GM23338 (cell line): Measurements from ENCODE around the gene RAB5B. TPM values are rescaled to one million over a fixed set of nuclear protein-coding genes. Genes with fewer than 3 reads are reported as not detected.

ENCODE experiments used
- ATAC-seq: fragments of 200-7000 bp; cut with Tn5 transposase; 3 replicates; pipeline ENCODE4 v1.9.1; 2020
- DNase-seq: peaks from one replicate; pipeline ENCODE4 v3.0.0-alpha.2; 2015; ENCODE audit warnings: low spot score
- H2AFZ ChIP-seq: fragments of 200-600 bp; sonication (generic); 2 replicates; pipeline ENCODE4 v1.8.0; 2016; ENCODE audit warnings: antibody characterized with exemption, mild to moderate bottlenecking, moderate library complexity
- H3F3A ChIP-seq: fragments of 200-600 bp; sonication (generic); replicated peaks from 2 replicates; pipeline ENCODE4 v1.8.0; 2017; ENCODE audit warnings: antibody characterized with exemption, mixed run types, low read depth
- H3K27ac ChIP-seq: fragments of 200-600 bp; sonication (generic); 2 replicates; pipeline ENCODE4 v1.6.1; 2016; ENCODE audit warnings: low read depth
- H3K27me3 ChIP-seq: fragments of 200-600 bp; sonication (generic); 2 replicates; pipeline ENCODE4 v1.8.0; 2016; ENCODE audit warnings: mild to moderate bottlenecking, mixed run types, moderate library complexity; ENCODE audit not compliant: insufficient read depth
- H3K36me3 ChIP-seq: fragments of 200-600 bp; sonication (generic); 2 replicates; pipeline ENCODE4 v1.8.0; 2016; ENCODE audit warnings: mild to moderate bottlenecking; ENCODE audit not compliant: insufficient read depth
- H3K4me1 ChIP-seq: fragments of 200-600 bp; sonication (generic); 2 replicates; pipeline ENCODE4 v1.8.0; 2016; ENCODE audit warnings: mild to moderate bottlenecking, moderate library complexity; ENCODE audit not compliant: insufficient read depth
- H3K4me2 ChIP-seq: fragments of 200-600 bp; sonication (generic); 2 replicates; pipeline ENCODE4 v1.7.1; 2017; ENCODE audit warnings: mixed run types
- H3K4me3 ChIP-seq: fragments of 200-600 bp; sonication (generic); 2 replicates; pipeline ENCODE4 v1.6.1; 2016; ENCODE audit warnings: mixed run types
- H3K79me2 ChIP-seq: fragments of 200-600 bp; sonication (generic); replicated peaks from 2 replicates; pipeline ENCODE4 v1.8.0; 2017; ENCODE audit warnings: mild to moderate bottlenecking; ENCODE audit not compliant: insufficient read depth
- H3K9me2 ChIP-seq: fragments of 200-600 bp; sonication (generic); 2 replicates; pipeline ENCODE4 v1.8.0; 2017; ENCODE audit not compliant: insufficient read depth
- H4K20me1 ChIP-seq: fragments of 200-600 bp; sonication (generic); replicated peaks from 2 replicates; pipeline ENCODE4 v1.8.0; 2017; ENCODE audit warnings: mild to moderate bottlenecking; ENCODE audit not compliant: insufficient read depth
- H3K27ac Mint-ChIP-seq: 2 replicates; pipeline ENCODE4 v1.8.0; 2020; ENCODE audit warnings: inconsistent platforms, mild to moderate bottlenecking, moderate library complexity, mixed read lengths
- H3K27me3 Mint-ChIP-seq: 3 replicates; pipeline ENCODE4 v1.8.0; 2022; ENCODE audit warnings: low read depth, mild to moderate bottlenecking, moderate library complexity, mixed read lengths, inconsistent platforms; ENCODE audit not compliant: insufficient read depth, poor library complexity
- H3K36me3 Mint-ChIP-seq: 3 replicates; pipeline ENCODE4 v1.8.0; 2021; ENCODE audit warnings: low read depth, mild to moderate bottlenecking, inconsistent platforms, moderate library complexity, mixed read lengths
- H3K4me1 Mint-ChIP-seq: 3 replicates; pipeline ENCODE4 v1.8.0; 2020; ENCODE audit warnings: mild to moderate bottlenecking, inconsistent platforms, mixed read lengths
- H3K4me3 Mint-ChIP-seq: 3 replicates; pipeline ENCODE4 v1.8.0; 2021; ENCODE audit warnings: moderate library complexity, mild to moderate bottlenecking, inconsistent platforms, mixed read lengths
- H3K9me3 Mint-ChIP-seq: 3 replicates; pipeline ENCODE4 v1.8.0; 2020; ENCODE audit warnings: moderate library complexity, mild to moderate bottlenecking, inconsistent platforms, mixed read lengths
- CREB1 ChIP-seq: fragments of 250-450 bp; sonication (Bioruptor Pico); IDR thresholded peaks from 2 replicates; pipeline ENCODE4 v1.5.0; 2020; ENCODE audit warnings: low read depth, mild to moderate bottlenecking, moderate library complexity
- EZH2 ChIP-seq: fragments of 200-600 bp; sonication (generic); IDR thresholded peaks from one replicate; pipeline ENCODE4 v1.8.0; 2017; ENCODE audit warnings: antibody characterized with exemption, mild to moderate bottlenecking, low read depth; ENCODE audit not compliant: unreplicated experiment
- JUNB ChIP-seq: IDR thresholded peaks from one replicate; pipeline ENCODE4 v1.6.1; 2016; ENCODE audit warnings: antibody characterized with exemption; ENCODE audit not compliant: unreplicated experiment
- NANOG ChIP-seq: IDR thresholded peaks from 2 replicates; pipeline ENCODE4 v1.6.1; 2016; ENCODE audit warnings: antibody characterized with exemption, borderline replicate concordance
- POLR2AphosphoS5 ChIP-seq: IDR thresholded peaks from 2 replicates; pipeline ENCODE4 v1.6.1; 2016; ENCODE audit warnings: antibody characterized with exemption, low read depth
- STAT1 ChIP-seq: IDR thresholded peaks from one replicate; pipeline ENCODE4 v1.6.1; 2016; ENCODE audit warnings: antibody characterized with exemption; ENCODE audit not compliant: unreplicated experiment
- ZNF114 ChIP-seq: fragments of 250-450 bp; sonication (Bioruptor Pico); IDR thresholded peaks from 2 replicates; pipeline ENCODE4 v1.5.0; 2020; ENCODE audit warnings: mild to moderate bottlenecking, moderate library complexity
- ZNF331 ChIP-seq: fragments of 250-450 bp; sonication (Bioruptor Pico); IDR thresholded peaks from 2 replicates; pipeline ENCODE4 v1.5.0; 2020; ENCODE audit warnings: low read depth, mild to moderate bottlenecking, moderate library complexity
- ZNF462 ChIP-seq: fragments of 250-450 bp; sonication (Bioruptor Pico); IDR thresholded peaks from 2 replicates; pipeline ENCODE4 v1.5.0; 2020; ENCODE audit warnings: mild to moderate bottlenecking, moderate library complexity
- polyA plus RNA-seq: library from polyadenylated mRNA; unstranded; fragments of >200 nt; fragmentation: Nextera tagmentation; extraction: Ambion mirVana; gene quantifications from 2 replicates; pipeline ENCODE4 v1.2.1, GENCODE V29; 2016
- total RNA-seq: library from RNA; depleted of rRNA; stranded (reverse); fragments of >200 nt; shearing (Covaris generic); gene quantifications from 2 replicates; pipeline ENCODE4 v1.2.3, GENCODE V29; 2014
- TF ChIP-seq, protein P1 (sequence below): IDR thresholded peaks from one replicate; pipeline ENCODE4 v1.6.1; 2018; ENCODE audit warnings: antibody characterized with exemption; ENCODE audit not compliant: unreplicated experiment
- TF ChIP-seq, protein P2 (sequence below): IDR thresholded peaks from 2 replicates; pipeline ENCODE4 v1.6.1; 2016; ENCODE audit warnings: antibody characterized with exemption
- TF ChIP-seq, protein P3 (sequence below), 2 experiments: fragments of 200-600 bp in 1 of 2; sonication (generic) in 1 of 2; conservative IDR thresholded peaks; 2 replicates each; pipeline versions ENCODE4 v1.5.1 to v1.6.1; 2016 to 2017; ENCODE audit warnings: antibody characterized with exemption in 2 of 2, low read depth in 2 of 2, mild to moderate bottlenecking in 2 of 2, moderate library complexity in 1 of 2

Gene RAB5B
- total and polyA plus RNA-seq, 2 experiments from 2014 or later, result 19.7 to 46.5 TPM

DNA sequence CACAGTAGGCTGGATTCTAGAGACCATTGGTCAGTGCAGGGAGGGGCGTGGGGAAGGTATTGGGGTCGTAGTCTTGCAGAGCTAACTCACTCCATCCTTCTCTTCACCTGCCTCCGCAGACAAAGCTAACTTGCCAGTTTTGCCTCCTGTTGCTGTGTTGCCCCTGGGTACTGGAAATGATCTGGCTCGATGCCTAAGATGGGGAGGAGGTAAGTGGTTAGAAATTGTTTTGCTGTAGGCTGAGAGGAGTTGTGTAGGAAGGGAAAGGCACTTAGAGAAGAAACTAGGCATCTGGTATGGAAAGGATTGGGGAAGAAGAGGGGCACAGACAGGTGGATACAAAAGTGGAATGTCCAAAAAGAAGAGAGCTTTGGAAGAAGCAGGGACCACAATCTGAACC is 31.8 kb upstream of the RAB5B start:
- no peak overlapping the region for H3K27ac ChIP-seq
- peaks cover 5% of the 10 kb centered on the region for H3K4me1 ChIP-seq
- no peaks in the 10 kb centered on the region for H4K20me1 ChIP-seq
- H3K4me3 ChIP-seq, result no peak overlapping the region
- DNase-seq, result no peak
- no peaks in the 10 kb centered on the region for H3F3A ChIP-seq
- H3K79me2 ChIP-seq, result no peaks in the 10 kb centered on the region
- Mint-ChIP-seq H3K36me3 (no peaks in the 10 kb centered on the region), H3K4me1 (peaks cover 9% of the 10 kb centered on the region), H3K4me3 (no peak overlapping the region), H3K27me3 (peaks cover 10% of the 10 kb centered on the region), H3K9me3 (no peaks in the 10 kb centered on the region), H3K27ac (no peak overlapping the region)
- no peak overlapping the region for H3K4me2 ChIP-seq
- H3K36me3 ChIP-seq, result no peaks in the 10 kb centered on the region
- ATAC-seq, result no peak
- TF ChIP-seq ZNF114 (CRISPR knock-in tag) (no peak), NANOG (no peak), JUNB (no peak), CREB1 (CRISPR knock-in tag) (no peak), POLR2AphosphoS5 (no peak), STAT1 (no peak), EZH2 (no peak), ZNF462 (no peak), ZNF331 (CRISPR knock-in tag) (no peak)
- TF ChIP-seq, protein P1, sequence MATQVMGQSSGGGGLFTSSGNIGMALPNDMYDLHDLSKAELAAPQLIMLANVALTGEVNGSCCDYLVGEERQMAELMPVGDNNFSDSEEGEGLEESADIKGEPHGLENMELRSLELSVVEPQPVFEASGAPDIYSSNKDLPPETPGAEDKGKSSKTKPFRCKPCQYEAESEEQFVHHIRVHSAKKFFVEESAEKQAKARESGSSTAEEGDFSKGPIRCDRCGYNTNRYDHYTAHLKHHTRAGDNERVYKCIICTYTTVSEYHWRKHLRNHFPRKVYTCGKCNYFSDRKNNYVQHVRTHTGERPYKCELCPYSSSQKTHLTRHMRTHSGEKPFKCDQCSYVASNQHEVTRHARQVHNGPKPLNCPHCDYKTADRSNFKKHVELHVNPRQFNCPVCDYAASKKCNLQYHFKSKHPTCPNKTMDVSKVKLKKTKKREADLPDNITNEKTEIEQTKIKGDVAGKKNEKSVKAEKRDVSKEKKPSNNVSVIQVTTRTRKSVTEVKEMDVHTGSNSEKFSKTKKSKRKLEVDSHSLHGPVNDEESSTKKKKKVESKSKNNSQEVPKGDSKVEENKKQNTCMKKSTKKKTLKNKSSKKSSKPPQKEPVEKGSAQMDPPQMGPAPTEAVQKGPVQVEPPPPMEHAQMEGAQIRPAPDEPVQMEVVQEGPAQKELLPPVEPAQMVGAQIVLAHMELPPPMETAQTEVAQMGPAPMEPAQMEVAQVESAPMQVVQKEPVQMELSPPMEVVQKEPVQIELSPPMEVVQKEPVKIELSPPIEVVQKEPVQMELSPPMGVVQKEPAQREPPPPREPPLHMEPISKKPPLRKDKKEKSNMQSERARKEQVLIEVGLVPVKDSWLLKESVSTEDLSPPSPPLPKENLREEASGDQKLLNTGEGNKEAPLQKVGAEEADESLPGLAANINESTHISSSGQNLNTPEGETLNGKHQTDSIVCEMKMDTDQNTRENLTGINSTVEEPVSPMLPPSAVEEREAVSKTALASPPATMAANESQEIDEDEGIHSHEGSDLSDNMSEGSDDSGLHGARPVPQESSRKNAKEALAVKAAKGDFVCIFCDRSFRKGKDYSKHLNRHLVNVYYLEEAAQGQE, result no peak
- TF ChIP-seq, protein P2, sequence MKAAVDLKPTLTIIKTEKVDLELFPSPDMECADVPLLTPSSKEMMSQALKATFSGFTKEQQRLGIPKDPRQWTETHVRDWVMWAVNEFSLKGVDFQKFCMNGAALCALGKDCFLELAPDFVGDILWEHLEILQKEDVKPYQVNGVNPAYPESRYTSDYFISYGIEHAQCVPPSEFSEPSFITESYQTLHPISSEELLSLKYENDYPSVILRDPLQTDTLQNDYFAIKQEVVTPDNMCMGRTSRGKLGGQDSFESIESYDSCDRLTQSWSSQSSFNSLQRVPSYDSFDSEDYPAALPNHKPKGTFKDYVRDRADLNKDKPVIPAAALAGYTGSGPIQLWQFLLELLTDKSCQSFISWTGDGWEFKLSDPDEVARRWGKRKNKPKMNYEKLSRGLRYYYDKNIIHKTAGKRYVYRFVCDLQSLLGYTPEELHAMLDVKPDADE, result no peak
- TF ChIP-seq, protein P3, sequence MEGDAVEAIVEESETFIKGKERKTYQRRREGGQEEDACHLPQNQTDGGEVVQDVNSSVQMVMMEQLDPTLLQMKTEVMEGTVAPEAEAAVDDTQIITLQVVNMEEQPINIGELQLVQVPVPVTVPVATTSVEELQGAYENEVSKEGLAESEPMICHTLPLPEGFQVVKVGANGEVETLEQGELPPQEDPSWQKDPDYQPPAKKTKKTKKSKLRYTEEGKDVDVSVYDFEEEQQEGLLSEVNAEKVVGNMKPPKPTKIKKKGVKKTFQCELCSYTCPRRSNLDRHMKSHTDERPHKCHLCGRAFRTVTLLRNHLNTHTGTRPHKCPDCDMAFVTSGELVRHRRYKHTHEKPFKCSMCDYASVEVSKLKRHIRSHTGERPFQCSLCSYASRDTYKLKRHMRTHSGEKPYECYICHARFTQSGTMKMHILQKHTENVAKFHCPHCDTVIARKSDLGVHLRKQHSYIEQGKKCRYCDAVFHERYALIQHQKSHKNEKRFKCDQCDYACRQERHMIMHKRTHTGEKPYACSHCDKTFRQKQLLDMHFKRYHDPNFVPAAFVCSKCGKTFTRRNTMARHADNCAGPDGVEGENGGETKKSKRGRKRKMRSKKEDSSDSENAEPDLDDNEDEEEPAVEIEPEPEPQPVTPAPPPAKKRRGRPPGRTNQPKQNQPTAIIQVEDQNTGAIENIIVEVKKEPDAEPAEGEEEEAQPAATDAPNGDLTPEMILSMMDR (conservative IDR thresholded peaks at IDR 0.05; ENCODE audit: low read depth in 2 of 2), result no peak
- H3K27me3 ChIP-seq, result no peaks in the 10 kb centered on the region
- no peak overlapping the region for H2AFZ ChIP-seq
- no peaks in the 10 kb centered on the region for H3K9me2 ChIP-seq
